Stimulated activated CD4-positive, alpha-beta T cell treated with anti-CD3 and anti-CD28 coated beads, Interleukin-1b, Interleukin-23, amount 100 ng/mL, for 4 hours (primary cell): ENCODE results near the gene UBE2E2.

ENCODE experiments used
- DNase-seq, 2 donors: peaks; one replicate each; pipeline ENCODE4 v3.0.0-alpha.2; 2020; ENCODE audit warnings: low read depth in 2 of 2

The UBE2E2 gene

GRCh38 chr3:23389089-23389488, 186.0 kb downstream of the UBE2E2 start:
- DNase-seq = no peak

GRCh38 chr3:23389686-23390085, 186.6 kb downstream of the UBE2E2 start:
- DNase-seq = no peak

- DNase-seq = no peak
Measured at GRCh38 chr3:23390446-23390845, 187.3 kb downstream of the UBE2E2 start.

DNA sequence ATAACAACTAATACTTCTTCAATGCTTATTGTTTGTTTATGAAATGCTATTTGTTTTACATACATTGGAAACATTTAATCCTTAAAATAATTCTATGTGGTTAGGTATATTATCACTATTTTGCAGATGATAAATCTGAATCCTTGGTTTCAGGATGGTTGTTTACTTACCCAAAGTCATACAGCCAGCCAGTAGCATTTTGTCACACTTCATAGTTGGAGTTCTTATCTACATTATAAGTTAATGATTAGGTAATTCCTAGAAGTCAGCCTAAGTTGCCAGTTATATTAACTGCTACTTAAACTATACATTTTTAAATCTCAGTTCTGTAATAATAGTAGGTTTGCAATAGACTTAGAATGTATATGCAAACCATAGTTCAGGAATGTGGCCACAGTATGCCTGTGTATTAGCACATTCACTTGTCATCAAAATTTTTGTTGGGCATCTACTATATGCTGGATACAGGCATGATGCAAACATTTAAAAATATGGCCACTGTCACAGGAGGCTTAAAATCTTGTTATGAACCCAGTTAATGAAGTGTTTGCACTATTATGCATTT, 187.9 kb downstream of the UBE2E2 start:
- no peak for DNase-seq

- no peak for DNase-seq
Measured at GRCh38 chr3:23395115-23395514, 192.0 kb downstream of the UBE2E2 start.

GRCh38 chr3:23396746-23397145, 193.6 kb downstream of the UBE2E2 start:
- no peak for DNase-seq

- DNase-seq = no peak
Measured at GRCh38 chr3:23399221-23399620, 196.1 kb downstream of the UBE2E2 start.

- no peak for DNase-seq
Measured at GRCh38 chr3:23402728-23403492, 199.8 kb downstream of the UBE2E2 start.

DNA sequence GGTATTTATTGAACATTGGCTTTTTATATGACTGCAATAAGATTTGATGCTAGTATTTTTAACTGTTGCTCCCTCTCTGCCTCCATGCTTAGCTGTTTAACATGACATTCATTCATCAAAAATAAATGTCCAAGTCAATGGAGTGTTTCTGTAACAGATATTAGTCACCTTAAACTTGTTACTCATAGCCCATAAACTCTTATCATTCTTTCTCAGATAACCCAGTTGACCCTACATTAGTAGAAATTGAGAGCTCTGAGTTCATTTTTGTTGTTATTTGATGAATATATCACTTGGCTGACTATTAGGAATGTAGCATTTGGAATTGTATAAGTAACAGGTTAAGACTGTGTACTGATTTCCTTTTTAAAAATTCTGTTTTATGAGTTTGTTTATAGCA, 201.1 kb downstream of the UBE2E2 start:
- no peak for DNase-seq

GRCh38 chr3:23405081-23405480, 202.0 kb downstream of the UBE2E2 start:
- DNase-seq = no peak

DNA sequence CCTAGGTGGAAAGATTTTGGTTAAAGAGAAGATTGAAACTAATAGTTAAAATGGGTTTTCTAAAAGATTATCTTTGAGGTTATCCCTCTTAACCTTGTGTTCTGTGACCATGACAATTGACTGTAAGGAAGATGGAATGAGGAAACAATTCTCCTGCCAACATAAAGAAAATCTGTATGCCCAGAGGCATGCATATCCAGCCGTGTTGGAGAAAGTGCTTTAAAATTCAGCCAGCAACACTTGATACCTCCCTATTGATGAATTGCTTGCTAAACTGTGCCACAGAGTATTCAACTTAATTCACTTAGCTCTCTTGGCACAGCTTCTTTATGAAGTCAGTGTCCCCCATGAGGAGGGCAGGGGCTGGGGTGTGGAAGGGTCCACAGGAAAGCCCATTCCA, 203.5 kb downstream of the UBE2E2 start:
- no peak for DNase-seq

- DNase-seq = no peak
Measured at GRCh38 chr3:23418026-23418425, 214.9 kb downstream of the UBE2E2 start.

DNA sequence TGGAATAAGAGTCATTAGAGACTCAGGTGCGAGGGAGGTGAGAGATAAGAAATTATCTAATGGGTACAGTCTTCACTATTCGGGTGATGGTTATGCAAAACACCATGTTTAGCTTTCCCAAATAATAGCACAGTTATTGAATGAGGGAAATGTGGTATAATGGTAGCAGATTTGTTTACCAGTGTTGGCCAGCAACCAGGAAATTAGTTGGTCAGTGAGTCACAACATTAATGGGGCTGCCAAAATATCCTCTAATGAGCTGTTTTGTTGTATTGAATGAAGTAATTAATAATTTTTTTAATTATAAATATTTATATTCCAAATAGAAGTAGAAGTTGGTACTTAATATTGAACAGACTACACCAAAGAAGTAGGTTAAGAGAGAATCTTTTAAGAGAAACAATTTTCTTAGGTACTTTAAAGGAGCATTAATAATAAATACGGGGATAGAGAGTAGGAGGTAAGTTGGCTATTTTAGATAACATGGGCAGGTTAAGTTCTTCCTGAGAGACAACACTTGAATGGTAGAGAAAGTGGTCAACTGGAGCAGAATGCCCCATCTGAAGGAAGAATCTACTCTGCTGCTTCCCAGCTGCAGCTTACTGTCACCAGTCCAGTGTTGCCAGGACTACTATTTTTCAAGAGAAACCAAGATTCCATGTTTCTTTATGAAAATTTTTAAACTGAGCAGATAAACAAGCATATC, 218.8 kb downstream of the UBE2E2 start:
- no peak for DNase-seq

DNA sequence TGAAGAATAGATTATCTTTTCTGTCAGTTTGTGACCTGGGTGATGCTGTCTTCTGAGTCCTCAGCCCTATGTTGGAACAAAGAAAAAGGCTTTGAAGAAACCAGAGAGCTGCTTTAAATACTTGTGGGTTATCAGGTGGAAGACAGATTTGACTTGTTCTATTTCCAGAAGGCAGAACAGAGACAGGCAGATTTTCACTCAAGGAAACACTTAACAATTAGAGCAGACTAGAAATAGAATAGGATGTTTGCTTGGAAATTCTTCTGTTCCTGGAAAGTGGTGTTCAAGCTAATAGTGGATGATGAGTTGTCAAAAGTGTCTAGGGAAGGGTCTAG, 219.4 kb downstream of the UBE2E2 start:
- DNase-seq = no peak

DNA sequence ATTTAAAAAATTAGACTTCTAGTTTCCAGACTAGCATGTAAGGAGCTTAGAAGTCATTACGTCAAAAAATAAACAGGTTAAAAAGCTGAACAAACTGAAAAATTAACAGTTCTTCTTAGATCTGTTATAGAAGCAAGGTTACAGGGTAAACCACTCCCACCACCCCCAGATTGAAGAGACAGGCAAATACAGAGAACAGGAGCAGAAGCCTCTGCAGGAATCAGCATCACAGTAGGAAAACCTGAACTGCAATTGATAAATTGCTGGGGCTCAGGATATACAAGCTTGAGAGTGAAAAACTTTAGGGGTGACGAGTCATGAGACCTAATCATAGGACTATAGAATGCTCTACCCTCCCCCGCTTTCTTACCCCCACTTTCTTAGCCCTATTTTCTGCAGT, 222.3 kb downstream of the UBE2E2 start:
- DNase-seq = no peak

- DNase-seq = no peak
Measured at GRCh38 chr3:23430781-23431398, 227.8 kb downstream of the UBE2E2 start.

DNA sequence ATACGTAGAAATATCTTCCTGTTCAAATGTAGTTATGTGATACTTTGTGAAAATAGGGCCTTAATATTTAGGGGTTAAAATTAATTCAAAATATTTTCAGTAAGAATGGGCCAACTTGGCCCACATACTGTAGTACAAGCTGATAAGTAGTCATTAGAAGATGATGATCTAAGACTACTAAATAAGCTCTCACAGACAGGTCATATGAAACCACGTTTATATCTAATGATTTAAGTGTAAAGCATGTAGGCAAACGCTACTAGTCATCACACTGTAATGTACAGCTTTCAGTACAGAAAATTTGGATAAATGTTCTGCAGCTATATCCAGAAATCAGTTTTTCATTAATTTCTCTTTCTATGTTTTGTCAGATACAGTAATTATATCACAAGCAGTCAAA, 228.6 kb downstream of the UBE2E2 start:
- no peak for DNase-seq

DNA sequence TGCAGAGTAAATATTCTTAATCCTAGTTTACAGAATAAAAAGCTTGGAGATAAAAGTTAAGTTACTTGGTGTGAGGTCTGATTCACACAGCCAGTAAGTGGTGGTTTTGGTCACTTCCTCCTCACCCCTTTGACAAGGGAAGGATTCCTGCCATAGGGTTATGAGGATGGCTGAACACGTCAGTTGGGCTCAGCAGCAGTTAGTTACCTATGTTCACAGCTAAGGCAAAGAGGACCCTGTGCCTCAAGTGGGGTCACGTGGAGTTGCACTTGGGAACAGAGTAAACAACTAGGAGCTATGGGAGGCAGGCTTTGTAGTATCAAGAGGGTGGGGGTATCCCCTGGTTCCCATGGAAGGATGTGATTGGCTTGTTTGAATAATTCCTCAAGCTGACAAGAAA, 232.2 kb downstream of the UBE2E2 start:
- DNase-seq = no peak

DNA sequence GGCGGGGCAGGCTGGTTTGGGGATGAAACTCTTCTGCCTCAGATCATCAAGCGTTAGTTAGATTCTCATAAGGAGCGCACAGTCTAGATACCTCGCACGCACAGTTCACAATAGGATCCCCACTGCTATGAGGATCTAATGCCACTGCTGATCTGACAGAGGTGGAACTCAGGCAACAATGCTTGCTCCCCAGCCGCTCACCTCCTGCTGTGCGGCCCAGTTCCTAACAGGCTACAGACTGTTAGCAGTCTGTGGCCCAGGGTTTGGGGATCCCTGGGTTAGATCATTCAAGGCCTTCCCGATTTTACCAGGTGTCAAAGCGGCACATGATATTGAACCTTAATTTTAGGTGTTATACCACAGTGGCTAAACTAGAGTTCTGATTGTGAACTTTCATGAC, 232.8 kb downstream of the UBE2E2 start:
- DNase-seq = no peak

DNA sequence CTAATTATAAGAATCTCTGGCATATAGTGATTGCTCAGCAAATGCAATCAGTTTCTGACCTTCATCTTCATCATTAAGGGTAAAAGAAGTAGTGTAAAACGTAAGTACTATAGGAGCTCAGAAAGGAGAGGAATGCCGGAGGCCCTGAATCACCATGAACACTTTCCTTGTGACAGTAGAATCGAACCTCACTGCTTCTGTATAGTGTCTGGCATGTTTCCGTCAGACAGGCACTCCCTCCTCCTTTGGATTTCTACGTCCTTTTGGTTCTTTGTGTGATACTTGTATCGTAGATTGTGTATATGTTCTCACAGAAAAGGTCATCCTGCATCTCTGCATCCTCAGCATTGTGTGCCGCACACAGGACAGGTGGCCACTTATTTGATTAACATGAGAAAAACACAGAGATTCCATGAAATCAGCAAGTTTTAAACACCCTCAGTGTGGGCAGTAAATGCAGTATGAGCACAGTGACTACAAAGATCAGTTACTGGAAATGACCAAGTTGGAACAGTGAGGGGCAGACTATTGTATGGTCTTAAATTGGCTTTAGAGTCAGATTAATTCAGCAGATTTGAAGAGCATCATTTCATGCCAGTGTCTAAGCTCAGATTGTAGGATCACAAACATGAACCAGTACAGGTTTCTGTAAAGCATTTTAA, 234.5 kb downstream of the UBE2E2 start:
- no peak for DNase-seq

- no peak for DNase-seq
Measured at GRCh38 chr3:23438657-23439056, 235.5 kb downstream of the UBE2E2 start.

DNA sequence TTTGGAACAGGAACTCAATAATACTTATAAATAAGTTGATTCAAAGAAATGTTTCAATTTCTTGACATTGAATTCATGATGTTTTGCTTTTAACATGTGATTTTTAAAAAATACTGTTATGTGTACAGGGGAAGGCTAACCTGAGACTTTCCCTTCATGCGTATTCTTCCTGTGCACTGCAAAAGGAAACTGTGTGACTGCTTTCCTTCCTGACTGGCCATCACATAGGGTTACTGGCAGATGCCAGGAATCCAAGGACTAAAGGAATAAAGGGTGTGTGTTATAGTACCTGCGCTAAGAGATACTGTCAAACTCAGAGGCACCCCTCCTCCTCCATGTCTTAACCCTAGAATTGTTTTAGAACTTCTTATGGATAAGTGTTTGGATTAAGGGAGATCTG, 236.0 kb downstream of the UBE2E2 start:
- DNase-seq = no peak
